RCC 7860 (cell line): ENCODE measurements around the gene KLHL29.

Source experiments
- DNase-seq: peaks from one replicate; pipeline ENCODE4 v3.0.0-alpha.2; 2015; ENCODE audit warnings: low spot score
- FAIRE-seq: peaks from 2 replicates; lab custom pipeline; 2012; peaks lifted over from hg19 to GRCh38; lab: Jason Lieb, UNC

The KLHL29 gene

GRCh38 chr2:23467618-23468017 is 82.6 kb downstream of the KLHL29 start:
- DNase-seq (no peak), FAIRE-seq (no peak)

- FAIRE-seq = no peak
- no peak for DNase-seq
These were observed 83.6 kb downstream of the KLHL29 start for GRCh38 chr2:23468474-23469141.

GRCh38 chr2:23469142-23469540 is 84.2 kb downstream of the KLHL29 start:
- FAIRE-seq = no peak

GRCh38 chr2:23475036-23475435 is 90.1 kb downstream of the KLHL29 start:
- FAIRE-seq = no peak
- no peak for DNase-seq

More at GRCh38 chr2:23469142-23469540, 84.2 kb downstream of the KLHL29 start:
- no peak for DNase-seq

- no peak for FAIRE-seq
- DNase-seq = no peak
These were observed 90.5 kb downstream of the KLHL29 start for GRCh38 chr2:23475473-23475872.

GRCh38 chr2:23476786-23477185 is 91.8 kb downstream of the KLHL29 start:
- no peak for FAIRE-seq
- no peak for DNase-seq

GRCh38 chr2:23477392-23477791 is 92.4 kb downstream of the KLHL29 start:
- DNase-seq (no peak), FAIRE-seq (no peak)

GRCh38 chr2:23478087-23478932 is 93.3 kb downstream of the KLHL29 start:
- FAIRE-seq = no peak
- DNase-seq = no peak

GRCh38 chr2:23478933-23479683 is 94.1 kb downstream of the KLHL29 start:
- FAIRE-seq = no peak

GRCh38 chr2:23480957-23481797 is 96.2 kb downstream of the KLHL29 start:
- FAIRE-seq (no peak), DNase-seq (peak; percentile 72)

More at GRCh38 chr2:23478933-23479683, 94.1 kb downstream of the KLHL29 start:
- DNase-seq = no peak

- FAIRE-seq (no peak), DNase-seq (no peak)
These were observed 97.2 kb downstream of the KLHL29 start for GRCh38 chr2:23482188-23482587.

GRCh38 chr2:23482607-23483006 is 97.6 kb downstream of the KLHL29 start:
- DNase-seq (no peak), FAIRE-seq (no peak)

GRCh38 chr2:23483791-23484190 is 98.8 kb downstream of the KLHL29 start:
- FAIRE-seq (no peak), DNase-seq (no peak)

- no peak for FAIRE-seq
- no peak for DNase-seq
These were observed 99.3 kb downstream of the KLHL29 start for GRCh38 chr2:23484275-23484674.

- DNase-seq (no peak), FAIRE-seq (no peak)
These were observed 99.8 kb downstream of the KLHL29 start for GRCh38 chr2:23484767-23485166.

GRCh38 chr2:23485261-23485660 is 100.3 kb downstream of the KLHL29 start:
- FAIRE-seq = no peak
- DNase-seq = no peak

GRCh38 chr2:23485841-23486683 is 101.1 kb downstream of the KLHL29 start:
- DNase-seq = no peak
- no peak for FAIRE-seq

- FAIRE-seq (no peak), DNase-seq (peak; percentile 46)
These were observed 101.7 kb downstream of the KLHL29 start for GRCh38 chr2:23486684-23487075.

GRCh38 chr2:23487735-23488492 is 102.9 kb downstream of the KLHL29 start:
- DNase-seq (peak; percentile 70), FAIRE-seq (peak; percentile 83)
